ENCODE data around the gene KRTAP10-4. TPM values are rescaled to one million over a fixed set of nuclear protein-coding genes. Genes with fewer than 3 reads are reported as not detected.

The KRTAP10-4 gene
- total and polyA plus RNA-seq, 10 of the 15 experiments (the other 5 are each of a cell fraction or from before 2014, with no cell fraction given): not detected

DNA sequence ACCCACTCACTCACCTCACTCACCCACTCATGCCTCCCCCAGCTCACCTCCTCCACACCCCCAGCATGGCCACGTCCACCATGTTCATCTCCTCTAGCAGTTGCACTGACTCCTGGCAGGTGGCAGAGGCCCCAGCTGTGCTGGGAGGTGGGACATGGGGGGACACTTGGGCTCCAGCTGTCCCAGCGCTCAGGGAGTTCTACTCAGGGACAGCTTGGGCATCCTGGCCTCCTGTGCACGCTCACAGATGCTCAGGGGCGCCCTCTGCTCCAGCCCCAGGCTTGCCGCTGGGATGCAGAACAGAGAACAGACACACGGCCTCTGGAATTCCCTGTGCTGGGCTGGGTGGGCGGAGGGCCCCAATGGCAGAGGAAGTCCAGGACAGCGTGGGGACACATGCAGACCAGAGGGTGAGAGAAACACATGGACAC is 43.6 kb downstream of the KRTAP10-4 start:
- RAD21 ChIA-PET (ENCODE audit: unreplicated experiment): no interaction called here
- BruUV-seq (replicated peaks): no TSS peak
- CTCF ChIA-PET: no interaction called here

More for the DNA sequence above, 43.6 kb downstream of the KRTAP10-4 start:
- no peak overlapping the region for H3K4me3 ChIP-seq
- no peaks in the 10 kb centered on the region for H4K20me1 ChIP-seq (ENCODE audit: control insufficient read depth, insufficient read depth)
- no peaks in the 10 kb centered on the region for H3K79me2 ChIP-seq (ENCODE audit: control insufficient read depth, insufficient read depth, low read length)
- no peaks in the 10 kb centered on the region for H3K36me3 ChIP-seq (ENCODE audit: control insufficient read depth in 2 of 2, insufficient read depth in 2 of 2, low read length in 1 of 2)
- TF ChIP-seq, protein P1, sequence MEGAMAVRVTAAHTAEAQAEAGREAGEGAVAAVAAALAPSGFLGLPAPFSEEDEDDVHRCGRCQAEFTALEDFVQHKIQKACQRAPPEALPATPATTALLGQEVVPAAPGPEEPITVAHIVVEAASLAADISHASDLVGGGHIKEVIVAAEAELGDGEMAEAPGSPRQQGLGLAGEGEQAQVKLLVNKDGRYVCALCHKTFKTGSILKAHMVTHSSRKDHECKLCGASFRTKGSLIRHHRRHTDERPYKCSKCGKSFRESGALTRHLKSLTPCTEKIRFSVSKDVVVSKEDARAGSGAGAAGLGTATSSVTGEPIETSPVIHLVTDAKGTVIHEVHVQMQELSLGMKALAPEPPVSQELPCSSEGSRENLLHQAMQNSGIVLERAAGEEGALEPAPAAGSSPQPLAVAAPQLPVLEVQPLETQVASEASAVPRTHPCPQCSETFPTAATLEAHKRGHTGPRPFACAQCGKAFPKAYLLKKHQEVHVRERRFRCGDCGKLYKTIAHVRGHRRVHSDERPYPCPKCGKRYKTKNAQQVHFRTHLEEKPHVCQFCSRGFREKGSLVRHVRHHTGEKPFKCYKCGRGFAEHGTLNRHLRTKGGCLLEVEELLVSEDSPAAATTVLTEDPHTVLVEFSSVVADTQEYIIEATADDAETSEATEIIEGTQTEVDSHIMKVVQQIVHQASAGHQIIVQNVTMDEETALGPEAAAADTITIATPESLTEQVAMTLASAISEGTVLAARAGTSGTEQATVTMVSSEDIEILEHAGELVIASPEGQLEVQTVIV (IDR thresholded peaks at IDR 0.05; ENCODE audit: borderline replicate concordance, partially characterized antibody): no peak
- no peak for TF ChIP-seq CBFB (IDR thresholded peaks at IDR 0.05; ENCODE audit: low read depth)
- TF ChIP-seq POLR2AphosphoS5 (IDR thresholded peaks at IDR 0.05; ENCODE audit: low read length): no peak
- TF ChIP-seq KAT2A (conservative IDR thresholded peaks at IDR 0.05; ENCODE audit: control insufficient read depth, low read depth, low read length): no peak
- no peak for TF ChIP-seq SPI1 (IDR thresholded peaks at IDR 0.05; ENCODE audit: borderline replicate concordance, insufficient read depth, low read depth, low read length)
- no peak for TF ChIP-seq MTA2 (IDR thresholded peaks at IDR 0.05; ENCODE audit: low read depth)
- TF ChIP-seq, protein P2, sequence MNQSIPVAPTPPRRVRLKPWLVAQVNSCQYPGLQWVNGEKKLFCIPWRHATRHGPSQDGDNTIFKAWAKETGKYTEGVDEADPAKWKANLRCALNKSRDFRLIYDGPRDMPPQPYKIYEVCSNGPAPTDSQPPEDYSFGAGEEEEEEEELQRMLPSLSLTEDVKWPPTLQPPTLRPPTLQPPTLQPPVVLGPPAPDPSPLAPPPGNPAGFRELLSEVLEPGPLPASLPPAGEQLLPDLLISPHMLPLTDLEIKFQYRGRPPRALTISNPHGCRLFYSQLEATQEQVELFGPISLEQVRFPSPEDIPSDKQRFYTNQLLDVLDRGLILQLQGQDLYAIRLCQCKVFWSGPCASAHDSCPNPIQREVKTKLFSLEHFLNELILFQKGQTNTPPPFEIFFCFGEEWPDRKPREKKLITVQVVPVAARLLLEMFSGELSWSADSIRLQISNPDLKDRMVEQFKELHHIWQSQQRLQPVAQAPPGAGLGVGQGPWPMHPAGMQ (IDR thresholded peaks at IDR 0.05; ENCODE audit: borderline replicate concordance): no peak
- TF ChIP-seq MEF2B (IDR thresholded peaks at IDR 0.05; ENCODE audit: partially characterized antibody, poor library complexity, severe bottlenecking): no peak
- TF ChIP-seq, protein P3, sequence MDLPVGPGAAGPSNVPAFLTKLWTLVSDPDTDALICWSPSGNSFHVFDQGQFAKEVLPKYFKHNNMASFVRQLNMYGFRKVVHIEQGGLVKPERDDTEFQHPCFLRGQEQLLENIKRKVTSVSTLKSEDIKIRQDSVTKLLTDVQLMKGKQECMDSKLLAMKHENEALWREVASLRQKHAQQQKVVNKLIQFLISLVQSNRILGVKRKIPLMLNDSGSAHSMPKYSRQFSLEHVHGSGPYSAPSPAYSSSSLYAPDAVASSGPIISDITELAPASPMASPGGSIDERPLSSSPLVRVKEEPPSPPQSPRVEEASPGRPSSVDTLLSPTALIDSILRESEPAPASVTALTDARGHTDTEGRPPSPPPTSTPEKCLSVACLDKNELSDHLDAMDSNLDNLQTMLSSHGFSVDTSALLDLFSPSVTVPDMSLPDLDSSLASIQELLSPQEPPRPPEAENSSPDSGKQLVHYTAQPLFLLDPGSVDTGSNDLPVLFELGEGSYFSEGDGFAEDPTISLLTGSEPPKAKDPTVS (IDR thresholded peaks at IDR 0.05; ENCODE audit: low read depth, low read length): no peak
- TF ChIP-seq MYB (IDR thresholded peaks at IDR 0.05; ENCODE audit: borderline replicate concordance, low read depth, low read length): no peak
- TF ChIP-seq NFXL1 (IDR thresholded peaks at IDR 0.05; ENCODE audit: borderline replicate concordance): no peak
- no peak for TF ChIP-seq CHD2 (IDR thresholded peaks at IDR 0.05; ENCODE audit: borderline replicate concordance, low read depth, low read length)
- TF ChIP-seq, protein P4, sequence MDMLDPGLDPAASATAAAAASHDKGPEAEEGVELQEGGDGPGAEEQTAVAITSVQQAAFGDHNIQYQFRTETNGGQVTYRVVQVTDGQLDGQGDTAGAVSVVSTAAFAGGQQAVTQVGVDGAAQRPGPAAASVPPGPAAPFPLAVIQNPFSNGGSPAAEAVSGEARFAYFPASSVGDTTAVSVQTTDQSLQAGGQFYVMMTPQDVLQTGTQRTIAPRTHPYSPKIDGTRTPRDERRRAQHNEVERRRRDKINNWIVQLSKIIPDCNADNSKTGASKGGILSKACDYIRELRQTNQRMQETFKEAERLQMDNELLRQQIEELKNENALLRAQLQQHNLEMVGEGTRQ (IDR thresholded peaks at IDR 0.05; ENCODE audit: borderline replicate concordance, low read depth, low read length): no peak
- no peak for TF ChIP-seq IKZF2 (IDR thresholded peaks at IDR 0.05)
- TF ChIP-seq, protein P5, sequence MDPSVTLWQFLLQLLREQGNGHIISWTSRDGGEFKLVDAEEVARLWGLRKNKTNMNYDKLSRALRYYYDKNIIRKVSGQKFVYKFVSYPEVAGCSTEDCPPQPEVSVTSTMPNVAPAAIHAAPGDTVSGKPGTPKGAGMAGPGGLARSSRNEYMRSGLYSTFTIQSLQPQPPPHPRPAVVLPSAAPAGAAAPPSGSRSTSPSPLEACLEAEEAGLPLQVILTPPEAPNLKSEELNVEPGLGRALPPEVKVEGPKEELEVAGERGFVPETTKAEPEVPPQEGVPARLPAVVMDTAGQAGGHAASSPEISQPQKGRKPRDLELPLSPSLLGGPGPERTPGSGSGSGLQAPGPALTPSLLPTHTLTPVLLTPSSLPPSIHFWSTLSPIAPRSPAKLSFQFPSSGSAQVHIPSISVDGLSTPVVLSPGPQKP (IDR thresholded peaks at IDR 0.05; ENCODE audit: low read depth, low read length): no peak
- TF ChIP-seq CEBPB (IDR thresholded peaks at IDR 0.05; ENCODE audit: borderline replicate concordance in 1 of 2, low read depth in 2 of 2, low read length in 2 of 2): no peak
- TF ChIP-seq SIN3A (IDR thresholded peaks at IDR 0.05; ENCODE audit: low read depth, low read length): no peak
- ATAC-seq: no peak
- no peak for DNase-seq (ENCODE audit: low read depth, low spot score)
- no peak overlapping the region for H3K27ac ChIP-seq (ENCODE audit: control insufficient read depth, insufficient read depth)
- FAIRE-seq: no peak
- SMC1A ChIA-PET (ENCODE audit: uncharacterized antibody, unreplicated experiment): interaction anchor here (1.2 kb wide), 1 partner anchor 183 kb away, joined by 3 read pairs; no protein-coding TSS in a partner anchor
- H2AFZ ChIP-seq (ENCODE audit: control insufficient read depth, low read depth, low read length): no peak overlapping the region
- H3K4me1 ChIP-seq (ENCODE audit: control insufficient read depth, insufficient read depth, low read length): no peaks in the 10 kb centered on the region
- H3K9me3 ChIP-seq (replicated peaks; ENCODE audit: control insufficient read depth, insufficient read depth, low read length): no peaks in the 10 kb centered on the region; the same call in 2 of the 3 replicates
- in situ Hi-C loops (cut with MboI) (no loop called here), intact Hi-C loops (cut with micrococcal nuclease; ENCODE audit: unreplicated experiment) (no loop called here)
- H3K27me3 ChIP-seq (replicated peaks in 1 of 2; ENCODE audit: control insufficient read depth in 2 of 2, insufficient read depth in 2 of 2, low read length in 1 of 2): no peaks in the 10 kb centered on the region
- H3K4me2 ChIP-seq (ENCODE audit: control insufficient read depth, insufficient read depth): no peak overlapping the region
- POLR2A ChIA-PET: no interaction called here
- H3K9ac ChIP-seq (ENCODE audit: control insufficient read depth, insufficient read depth, low read length): no peak overlapping the region
- WGBS (ENCODE audit: insufficient coverage, insufficient replicate concordance, low lambda C conversion rate, missing lambda C conversion rate): 26% methylated on average over 8 of the region's 8 CpGs

All from GM12878 (cell line).